Vagina (tissue), 2 donors: ENCODE data around the gene PRIMPOL. TPM values are rescaled to one million over a fixed set of nuclear protein-coding genes. Genes with fewer than 3 reads are reported as not detected.

Experiments used
- DNase-seq, 2 donors: peaks; one replicate each; pipeline ENCODE4 v3.0.0-alpha.2; 2017; ENCODE audit errors: extremely low spot score in 2 of 2
- H3K27ac ChIP-seq: fragments of 200-600 bp; sonication (generic); one replicate; pipeline ENCODE4 v1.5.1; 2019
- H3K27me3 ChIP-seq: fragments of 200-600 bp; sonication (generic); one replicate; pipeline ENCODE4 v1.5.1; 2019
- H3K36me3 ChIP-seq, 2 donors: fragments of 200-600 bp; sonication (generic); one replicate each; pipeline ENCODE4 v1.5.1; 2017 to 2019
- H3K4me1 ChIP-seq: fragments of 200-600 bp; sonication (generic); one replicate; pipeline ENCODE4 v1.5.1; 2019
- H3K4me3 ChIP-seq, 2 donors: fragments of 200-600 bp; sonication (generic); 1 replicate in 1 of 2; 2 replicates in 1 of 2; pipeline ENCODE4 v1.5.1; 2016 to 2019
- H3K9me3 ChIP-seq: fragments of 200-600 bp; sonication (generic); one replicate; pipeline ENCODE4 v1.5.1; 2019
- POLR2A ChIP-seq, 2 donors: fragments of 450-650 bp; IDR thresholded peaks; one replicate each; pipeline ENCODE4 v1.6.1; 2017; ENCODE audit warnings: antibody characterized with exemption in 2 of 2, mild to moderate bottlenecking in 2 of 2, moderate library complexity in 2 of 2
- POLR2AphosphoS5 ChIP-seq, 2 donors: sonication (generic); formaldehyde crosslinking; IDR thresholded peaks; one replicate each; pipeline ENCODE4 v1.9.0; 2017; ENCODE audit warnings: antibody characterized with exemption in 2 of 2, mild to moderate bottlenecking in 2 of 2, low read depth in 1 of 2; ENCODE audit not compliant: insufficient read depth in 1 of 2
- intact Hi-C: fragments of 100-400 bp; cut with DNase I; formaldehyde crosslinking; loops from one replicate; pipeline ENCODE4 v1.15.1; 2023
- total RNA-seq: library from RNA; depleted of rRNA; stranded (reverse); fragments of >200 nt; gene quantifications from one replicate; pipeline ENCODE4 v1.2.3, GENCODE V29; 2016
- TF ChIP-seq, protein P1 (sequence below), 3 experiments: fragments of 450-650 bp in 2 of 3; fragments of 200-600 bp in 1 of 3; sonication (generic) in 1 of 3; IDR thresholded peaks; one replicate each; pipeline ENCODE4 v1.5.1; 2017 to 2019; ENCODE audit warnings: antibody characterized with exemption in 3 of 3, mild to moderate bottlenecking in 2 of 3, moderate library complexity in 2 of 3

PRIMPOL gene
- total RNA-seq, 1 donor from 2014 or later, result 14.0 TPM

DNA sequence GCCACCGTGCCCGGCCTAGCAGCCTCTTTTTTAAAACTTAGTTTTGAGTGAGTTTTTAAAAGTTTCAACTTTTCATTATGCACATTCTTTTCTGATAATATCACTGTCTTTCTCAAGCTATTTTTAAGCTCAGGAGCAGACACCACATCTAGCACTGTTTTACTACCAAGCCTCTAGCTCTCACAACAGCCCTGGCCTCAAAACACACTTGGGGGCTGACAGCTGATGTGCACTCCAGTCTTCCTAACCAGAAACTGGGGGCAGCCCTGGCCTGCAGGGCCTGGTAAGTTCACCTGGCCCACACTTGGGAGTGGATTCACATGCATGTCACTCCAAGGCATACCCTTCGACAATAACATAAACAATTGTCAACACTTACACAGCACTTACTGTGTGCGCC, 50.4 kb downstream of the PRIMPOL start:
- intact Hi-C loops, result no loop called here
- Histone ChIP-seq H3K4me1 (no peaks in the 10 kb centered on the region), H3K27me3 (no peaks in the 10 kb centered on the region), H3K36me3 (no peaks in the 10 kb centered on the region), H3K9me3 (no peaks in the 10 kb centered on the region), H3K4me3 (no peak overlapping the region), H3K27ac (no peak overlapping the region)
- TF ChIP-seq, protein P1, sequence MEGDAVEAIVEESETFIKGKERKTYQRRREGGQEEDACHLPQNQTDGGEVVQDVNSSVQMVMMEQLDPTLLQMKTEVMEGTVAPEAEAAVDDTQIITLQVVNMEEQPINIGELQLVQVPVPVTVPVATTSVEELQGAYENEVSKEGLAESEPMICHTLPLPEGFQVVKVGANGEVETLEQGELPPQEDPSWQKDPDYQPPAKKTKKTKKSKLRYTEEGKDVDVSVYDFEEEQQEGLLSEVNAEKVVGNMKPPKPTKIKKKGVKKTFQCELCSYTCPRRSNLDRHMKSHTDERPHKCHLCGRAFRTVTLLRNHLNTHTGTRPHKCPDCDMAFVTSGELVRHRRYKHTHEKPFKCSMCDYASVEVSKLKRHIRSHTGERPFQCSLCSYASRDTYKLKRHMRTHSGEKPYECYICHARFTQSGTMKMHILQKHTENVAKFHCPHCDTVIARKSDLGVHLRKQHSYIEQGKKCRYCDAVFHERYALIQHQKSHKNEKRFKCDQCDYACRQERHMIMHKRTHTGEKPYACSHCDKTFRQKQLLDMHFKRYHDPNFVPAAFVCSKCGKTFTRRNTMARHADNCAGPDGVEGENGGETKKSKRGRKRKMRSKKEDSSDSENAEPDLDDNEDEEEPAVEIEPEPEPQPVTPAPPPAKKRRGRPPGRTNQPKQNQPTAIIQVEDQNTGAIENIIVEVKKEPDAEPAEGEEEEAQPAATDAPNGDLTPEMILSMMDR (IDR thresholded peaks at IDR 0.05), result no peak
- TF ChIP-seq POLR2AphosphoS5 (IDR thresholded peaks at IDR 0.05; ENCODE audit: insufficient read depth in 1 of 2, low read depth in 1 of 2), result no peak
- no peak for DNase-seq

DNA sequence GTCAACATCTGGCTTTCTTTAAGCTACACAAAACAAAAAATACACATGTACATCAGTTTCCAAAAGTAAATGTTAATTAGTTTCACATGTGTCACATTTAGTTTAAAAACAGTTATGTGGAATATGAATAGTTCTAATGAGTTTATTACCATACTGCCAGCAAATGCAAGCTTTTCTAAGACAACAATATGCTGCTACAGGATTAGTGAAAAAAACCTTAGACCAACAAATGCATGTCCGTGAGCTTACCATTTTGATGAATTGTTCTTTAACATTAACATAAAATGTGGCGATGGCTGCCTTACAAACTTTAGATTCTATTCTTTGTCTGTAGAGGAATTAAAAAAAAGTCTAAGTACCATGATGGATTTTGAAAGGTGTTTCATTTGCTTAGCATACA, 52.6 kb downstream of the PRIMPOL start:
- Histone ChIP-seq H3K4me1 (no peaks in the 10 kb centered on the region), H3K27me3 (no peaks in the 10 kb centered on the region), H3K4me3 (no peak overlapping the region), H3K27ac (no peak overlapping the region), H3K36me3 (no peaks in the 10 kb centered on the region), H3K9me3 (no peaks in the 10 kb centered on the region)
- DNase-seq, result no peak
- intact Hi-C loops, result no loop called here
- TF ChIP-seq POLR2AphosphoS5 (IDR thresholded peaks at IDR 0.05; ENCODE audit: insufficient read depth in 1 of 2, low read depth in 1 of 2) (no peak), POLR2A (IDR thresholded peaks at IDR 0.05) (no peak)
- TF ChIP-seq, protein P1 (IDR thresholded peaks at IDR 0.05), result no peak

DNA sequence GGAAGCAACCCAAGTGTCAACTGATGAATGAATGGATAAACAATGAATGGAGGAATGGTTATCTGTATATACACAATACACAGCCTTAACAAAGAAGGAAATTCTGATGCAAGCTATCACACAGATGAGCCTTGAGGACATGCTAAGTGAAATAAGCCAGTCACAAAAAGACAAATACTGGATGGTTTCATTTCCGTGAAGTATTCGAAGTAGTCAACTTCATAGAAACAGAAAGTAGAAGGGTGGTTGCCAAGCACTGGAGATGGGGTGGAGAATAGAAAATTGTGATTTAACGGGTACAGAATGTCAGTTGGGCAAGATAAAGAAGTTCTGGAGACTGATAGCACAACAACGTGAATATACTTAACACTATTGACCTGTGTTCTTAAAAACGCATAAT, 56.2 kb downstream of the PRIMPOL start:
- no peaks in the 10 kb centered on the region for H3K4me1 ChIP-seq
- no peaks in the 10 kb centered on the region for H3K9me3 ChIP-seq
- H3K27me3 ChIP-seq, result no peaks in the 10 kb centered on the region
- TF ChIP-seq POLR2AphosphoS5 (IDR thresholded peaks at IDR 0.05; ENCODE audit: insufficient read depth in 1 of 2, low read depth in 1 of 2) (no peak), POLR2A (IDR thresholded peaks at IDR 0.05) (no peak)
- TF ChIP-seq, protein P1 (IDR thresholded peaks at IDR 0.05), result no peak
- no peaks in the 10 kb centered on the region for H3K36me3 ChIP-seq
- intact Hi-C loops, result no loop called here
- H3K4me3 ChIP-seq, result no peak overlapping the region
- DNase-seq, result no peak
- no peak overlapping the region for H3K27ac ChIP-seq

DNA sequence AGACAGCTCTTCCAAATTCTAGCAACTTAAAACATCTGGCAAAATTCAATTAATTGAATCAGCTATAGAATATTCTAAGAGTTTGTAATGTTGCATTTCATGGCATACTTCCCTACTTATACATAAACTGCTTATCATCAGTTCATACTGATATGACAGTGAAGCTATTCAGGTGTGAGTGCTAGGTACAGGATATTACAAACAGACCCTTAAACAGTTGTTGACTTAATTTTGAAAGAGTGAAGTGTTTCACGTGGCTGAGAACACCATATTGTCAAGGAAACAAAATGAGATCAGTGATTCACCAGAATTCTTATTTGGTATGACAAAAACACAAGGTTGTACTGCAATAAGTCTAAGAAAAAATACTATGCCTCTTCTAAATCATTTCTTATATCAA, 56.9 kb downstream of the PRIMPOL start:
- intact Hi-C loops, result no loop called here
- no peak for DNase-seq
- H3K9me3 ChIP-seq, result no peaks in the 10 kb centered on the region
- no peak overlapping the region for H3K4me3 ChIP-seq
- TF ChIP-seq, protein P1 (IDR thresholded peaks at IDR 0.05), result no peak
- TF ChIP-seq POLR2A (IDR thresholded peaks at IDR 0.05) (no peak), POLR2AphosphoS5 (IDR thresholded peaks at IDR 0.05; ENCODE audit: insufficient read depth in 1 of 2, low read depth in 1 of 2) (no peak)
- no peaks in the 10 kb centered on the region for H3K27me3 ChIP-seq
- H3K27ac ChIP-seq, result no peak overlapping the region
- H3K4me1 ChIP-seq, result no peaks in the 10 kb centered on the region
- H3K36me3 ChIP-seq, result no peaks in the 10 kb centered on the region

DNA sequence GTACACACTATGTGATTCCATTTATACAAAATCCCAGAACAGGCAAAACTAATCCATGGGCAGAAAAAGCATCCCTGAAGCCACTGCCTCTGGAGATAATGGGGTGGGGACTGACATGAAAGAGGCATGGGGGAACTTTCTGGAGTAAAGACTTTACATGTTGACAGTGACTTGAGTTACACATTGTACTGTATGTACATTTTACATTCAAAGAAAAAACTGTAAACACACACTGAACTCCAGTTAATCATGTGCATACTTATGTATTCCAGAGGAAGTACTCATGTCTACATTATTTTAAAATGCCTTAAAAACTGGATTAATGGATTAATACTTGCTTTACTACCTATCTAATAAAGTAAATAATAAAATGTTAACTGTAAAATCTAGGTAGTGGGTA, 62.8 kb downstream of the PRIMPOL start:
- intact Hi-C loops, result no loop called here

More for the DNA sequence above, 62.8 kb downstream of the PRIMPOL start:
- Histone ChIP-seq H3K27me3 (no peaks in the 10 kb centered on the region), H3K4me1 (no peaks in the 10 kb centered on the region), H3K9me3 (no peaks in the 10 kb centered on the region), H3K4me3 (no peak overlapping the region), H3K36me3 (peaks cover 0 to 5% of the 10 kb centered on the region in 2 donors), H3K27ac (no peak overlapping the region)
- TF ChIP-seq POLR2AphosphoS5 (IDR thresholded peaks at IDR 0.05; ENCODE audit: insufficient read depth in 1 of 2, low read depth in 1 of 2), result no peak
- TF ChIP-seq POLR2A (IDR thresholded peaks at IDR 0.05), result no peak
- TF ChIP-seq, protein P1 (IDR thresholded peaks at IDR 0.05), result no peak
- DNase-seq, result no peak
